ENCODE results near the gene BAIAP2L1.
"Not testable (repeated sequence)": the region's sequence is repeated elsewhere in the genome, so short reads cannot be mapped to it uniquely, and the experiment has no call there.

BAIAP2L1 gene

DNA sequence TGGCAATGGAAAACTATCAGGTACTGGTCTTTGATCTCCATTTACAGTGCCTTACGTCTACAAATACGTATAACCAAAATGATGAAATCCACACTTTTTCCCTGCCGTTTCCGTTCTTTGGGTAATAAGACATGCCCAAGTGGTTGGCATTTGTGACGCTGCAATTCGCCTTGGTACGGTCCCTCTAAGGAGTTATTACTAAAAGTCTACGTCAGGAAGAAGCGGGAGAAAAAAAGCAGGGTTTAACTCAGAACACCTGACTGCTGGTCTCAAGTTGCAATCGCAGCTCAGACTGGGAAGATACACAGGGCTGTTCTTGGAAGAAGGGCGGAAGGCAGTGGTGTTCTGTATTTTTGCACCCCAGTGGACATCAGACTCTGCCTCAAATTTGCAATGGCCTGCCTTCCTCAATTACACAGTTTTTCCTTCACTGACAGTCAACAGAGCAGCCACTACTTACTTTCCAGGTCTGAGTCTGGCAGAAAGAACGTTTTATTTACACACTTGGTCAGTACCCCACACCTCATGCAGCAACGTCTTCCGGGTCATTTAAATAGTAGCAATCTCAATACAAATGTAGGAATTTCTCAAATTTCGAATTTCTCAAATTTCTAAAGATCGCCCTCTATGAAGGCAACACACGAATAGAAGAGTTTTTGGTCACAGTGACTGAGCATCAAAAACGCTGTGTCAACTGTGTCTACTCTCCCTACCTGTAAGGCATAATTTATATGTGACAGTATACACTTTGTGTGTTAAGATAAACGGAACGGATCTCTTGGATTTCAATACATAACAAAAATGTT is 2.1 kb downstream of the BAIAP2L1 start:
- peak; percentile 16 for DNase-seq

DNA sequence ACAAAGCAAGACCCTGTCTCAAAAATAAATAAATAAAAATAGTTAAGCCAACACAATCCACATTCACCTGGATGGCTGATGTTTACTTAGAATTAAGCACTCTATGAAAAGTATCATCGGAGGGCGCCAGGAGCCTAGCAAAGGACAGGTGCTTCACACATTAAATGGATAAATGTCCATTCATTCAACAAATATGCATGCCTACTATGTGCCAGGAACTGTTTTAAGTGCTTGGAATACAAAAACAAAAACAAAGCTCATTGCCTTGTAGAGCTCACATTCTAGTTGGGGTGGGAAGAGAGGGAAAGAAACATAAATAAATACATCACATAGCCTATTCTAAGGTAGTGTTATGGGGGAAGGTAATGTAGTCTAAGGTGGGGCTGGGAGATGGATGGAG is 4.1 kb downstream of the BAIAP2L1 start:
- no peak for DNase-seq

DNA sequence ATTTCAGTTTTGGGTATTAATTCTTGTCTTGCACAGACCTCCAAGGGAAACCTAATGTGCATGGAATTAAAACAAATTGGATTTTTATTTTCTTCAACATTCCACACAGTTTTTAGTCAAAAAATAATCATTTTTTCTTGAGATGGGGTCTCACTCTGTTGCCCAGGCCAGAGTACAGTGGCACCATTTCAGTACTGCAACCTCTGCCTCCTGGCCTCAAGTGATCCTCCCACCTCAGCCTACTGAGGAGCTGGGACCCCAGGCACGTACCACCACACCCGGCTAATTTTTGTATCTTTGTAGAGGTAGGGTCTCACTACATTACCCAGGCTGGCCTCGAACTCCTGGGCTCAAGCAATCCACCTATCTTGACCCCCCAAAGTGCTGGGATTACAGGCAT is 4.9 kb downstream of the BAIAP2L1 start:
- no peak for DNase-seq

DNA sequence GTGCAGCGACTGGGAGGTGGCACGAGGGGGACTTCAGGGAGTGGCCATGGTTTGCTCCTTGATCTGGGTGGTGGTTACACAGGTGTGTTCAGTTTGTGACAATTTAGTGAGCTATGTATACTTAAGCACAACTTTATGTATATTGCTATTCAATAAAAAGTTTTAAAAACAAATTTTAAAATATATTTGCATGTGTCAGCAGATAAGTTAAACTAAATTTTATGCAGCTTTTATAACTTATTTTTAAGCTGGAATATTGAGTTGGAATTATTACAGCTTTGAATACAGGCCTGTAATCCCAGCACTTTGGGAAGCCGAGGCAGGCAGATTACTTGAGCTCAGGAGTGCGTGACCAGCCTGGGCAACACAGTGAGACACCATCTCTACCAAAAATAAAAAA is 5.4 kb downstream of the BAIAP2L1 start:
- DNase-seq, result no peak

DNA sequence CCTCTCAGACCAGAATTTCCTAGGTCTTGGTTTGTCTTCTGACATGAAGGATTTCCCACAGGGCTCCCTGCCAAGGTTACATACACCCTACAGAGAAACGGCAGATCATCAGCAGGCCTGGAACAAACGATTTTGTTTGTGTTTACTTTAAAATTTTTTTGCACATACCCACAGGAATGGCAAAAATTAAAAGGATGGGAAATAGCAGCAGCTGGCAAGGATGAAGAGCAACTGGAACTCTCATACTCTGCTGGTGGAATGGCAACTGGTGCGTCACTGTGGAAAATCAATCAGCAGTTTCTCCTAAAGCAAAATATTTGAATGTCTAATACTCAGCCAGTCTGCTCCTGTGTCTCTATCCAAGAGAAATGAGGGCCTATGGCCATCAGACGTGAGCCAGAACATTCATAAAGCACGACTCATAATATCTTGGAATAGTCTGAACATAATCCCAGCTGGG is 6.5 kb downstream of the BAIAP2L1 start:
- no peak for DNase-seq

DNA sequence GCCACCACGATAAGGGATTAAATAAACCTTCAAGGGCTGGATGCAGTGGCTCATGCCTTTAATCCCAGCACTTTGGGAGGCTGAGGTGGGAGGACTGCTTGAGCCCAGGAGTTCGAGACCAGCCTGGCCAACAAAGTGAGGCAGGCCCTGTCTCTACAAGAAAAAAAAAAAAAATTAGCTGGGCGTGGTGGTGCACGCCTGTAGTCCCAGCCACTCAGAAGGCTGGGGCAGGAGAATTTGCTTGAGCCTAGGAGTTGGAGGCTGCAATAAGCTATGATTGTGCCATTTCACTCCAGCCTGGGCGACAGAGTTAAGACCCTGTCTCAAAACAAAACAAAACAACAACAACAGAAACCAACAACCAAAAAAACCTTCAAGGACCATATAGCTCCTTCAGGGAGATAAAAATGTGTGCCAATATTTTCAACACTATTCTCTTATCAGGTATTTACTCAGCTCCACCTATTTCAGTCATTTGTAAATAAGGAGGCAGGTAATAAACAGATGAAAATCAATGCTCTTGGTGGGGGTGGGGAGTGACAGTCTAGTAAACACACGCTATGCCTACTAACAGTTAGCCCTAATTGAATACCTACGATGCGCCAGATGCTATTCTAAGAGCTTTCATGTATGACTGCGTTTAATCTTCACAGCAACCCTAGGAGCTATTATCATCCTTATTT is 13.2 kb downstream of the BAIAP2L1 start:
- DNase-seq, result peak; percentile 24

DNA sequence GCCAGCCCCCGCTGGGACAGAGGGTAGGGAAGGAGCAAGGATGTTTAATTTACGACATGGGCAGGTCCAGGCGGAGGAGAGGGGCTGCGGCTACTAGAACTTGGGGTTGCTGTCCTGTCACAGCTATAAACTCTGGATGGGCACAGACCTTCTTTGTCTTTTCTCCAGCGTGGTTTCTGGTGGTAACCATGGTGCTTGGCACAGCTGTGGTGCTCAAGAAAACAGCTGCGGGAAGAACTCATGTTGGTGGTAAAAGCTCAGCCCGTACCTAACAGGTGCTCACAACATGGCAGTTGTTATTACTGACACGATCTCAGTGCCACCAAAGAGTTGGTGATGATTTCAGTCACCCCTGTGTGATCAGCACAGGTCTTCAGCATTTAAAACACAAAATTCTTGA is 13.8 kb downstream of the BAIAP2L1 start:
- DNase-seq, result no peak

DNA sequence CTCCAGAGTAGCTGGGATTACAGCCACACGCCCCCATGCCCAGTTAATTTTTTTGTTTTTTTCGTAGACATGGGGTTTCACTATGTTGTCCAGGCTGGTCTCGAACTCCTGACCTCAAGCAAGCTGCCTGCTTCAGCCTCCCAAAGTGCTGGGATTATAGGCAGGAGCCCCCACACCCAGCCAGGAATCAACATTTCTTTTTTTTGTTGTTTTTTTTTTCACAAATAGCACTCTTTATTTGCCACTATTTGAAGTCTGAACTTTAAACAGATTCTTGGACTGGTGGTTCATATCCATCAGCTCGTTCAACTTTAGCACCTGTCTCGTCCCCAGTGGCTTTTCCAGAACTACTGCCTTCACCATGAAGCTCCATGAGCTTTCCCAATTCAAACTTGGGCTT is 15.4 kb downstream of the BAIAP2L1 start:
- DNase-seq, result not testable (repeated sequence)

DNA sequence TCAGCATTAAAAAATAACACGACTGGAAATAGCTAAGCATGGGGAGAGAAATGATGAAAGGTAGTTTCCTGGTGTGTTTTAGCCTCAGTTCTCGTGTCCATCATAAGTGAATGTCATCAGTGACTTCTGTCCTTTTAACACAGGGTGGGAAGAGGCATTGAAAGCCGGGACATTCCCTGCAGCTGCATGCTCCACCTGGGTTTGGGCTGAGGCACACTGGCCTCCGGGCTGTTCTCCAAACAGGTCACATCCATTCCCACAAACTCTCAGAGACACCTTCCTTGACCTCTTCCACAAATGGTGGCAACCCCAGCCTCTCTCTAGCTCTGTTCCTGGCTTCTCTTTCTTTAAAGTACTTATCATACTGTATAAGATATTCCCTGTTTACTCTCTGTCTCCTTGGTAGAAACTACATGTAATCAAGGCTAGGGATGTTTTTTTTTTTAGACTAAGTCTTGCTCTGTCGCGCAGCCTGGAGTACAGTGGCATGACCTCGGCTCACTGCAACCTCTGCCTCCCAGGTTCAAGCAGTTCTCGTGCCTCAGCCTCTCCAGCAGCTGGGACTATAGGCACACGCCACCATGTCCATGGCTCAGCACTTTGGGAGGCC is 22.6 kb downstream of the BAIAP2L1 start:
- no peak for DNase-seq

DNA sequence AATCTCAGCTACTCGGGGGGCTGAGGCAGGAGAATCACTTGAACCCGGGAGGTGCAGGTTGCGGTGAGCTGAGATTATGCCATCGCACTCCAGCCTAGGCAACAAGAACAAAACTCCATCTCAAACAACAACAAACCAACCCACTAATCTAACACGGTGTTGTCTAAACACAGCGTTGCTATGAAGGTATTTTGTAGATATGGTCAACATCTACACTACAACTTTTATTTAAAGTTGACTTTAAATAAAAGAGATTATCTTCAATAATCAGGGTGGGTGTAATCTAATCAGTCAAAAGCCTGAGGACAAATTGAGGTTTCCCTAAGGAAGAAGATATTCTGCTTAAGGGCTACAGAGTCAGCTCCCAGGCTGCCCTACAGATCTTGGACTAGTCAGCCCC is 24.2 kb downstream of the BAIAP2L1 start:
- no peak for DNase-seq

DNA sequence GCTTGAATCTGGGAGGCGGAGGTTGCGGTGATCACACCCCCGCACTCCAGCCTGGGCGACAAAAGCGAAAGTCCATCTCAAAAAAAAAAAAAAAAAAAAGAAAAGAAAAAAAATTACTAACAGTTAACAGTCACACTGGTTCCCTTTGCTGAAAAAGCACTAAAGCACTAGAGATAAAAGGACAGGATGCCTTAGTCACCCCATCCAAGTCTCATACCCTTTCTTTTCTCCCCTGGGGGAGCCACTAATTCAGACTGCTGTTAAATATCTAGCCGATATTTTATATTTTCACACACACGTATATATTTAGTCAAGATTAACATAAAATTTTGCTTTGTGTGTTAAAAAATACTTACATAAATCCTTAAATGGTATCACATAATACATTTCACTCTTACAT is 25.2 kb downstream of the BAIAP2L1 start:
- DNase-seq, result no peak

DNA sequence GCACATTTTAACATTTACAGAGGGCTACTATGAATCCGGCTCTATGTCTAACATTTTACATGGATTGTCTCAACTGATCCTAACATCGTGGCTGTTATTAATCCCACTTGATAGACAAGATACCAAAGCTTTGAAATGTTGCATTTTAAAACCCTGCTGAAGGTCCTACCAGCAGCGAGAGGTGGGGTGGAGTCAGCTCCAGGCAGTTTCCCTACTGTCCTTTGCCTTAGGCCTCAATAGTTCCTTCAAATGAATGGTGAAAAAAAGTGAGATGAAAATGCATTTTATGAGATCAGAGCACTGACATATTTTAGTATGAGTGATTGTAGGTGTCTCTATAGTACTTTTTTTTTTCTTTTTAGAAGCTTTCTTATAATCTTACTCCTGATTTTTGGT is 26.6 kb downstream of the BAIAP2L1 start:
- DNase-seq, result no peak

DNA sequence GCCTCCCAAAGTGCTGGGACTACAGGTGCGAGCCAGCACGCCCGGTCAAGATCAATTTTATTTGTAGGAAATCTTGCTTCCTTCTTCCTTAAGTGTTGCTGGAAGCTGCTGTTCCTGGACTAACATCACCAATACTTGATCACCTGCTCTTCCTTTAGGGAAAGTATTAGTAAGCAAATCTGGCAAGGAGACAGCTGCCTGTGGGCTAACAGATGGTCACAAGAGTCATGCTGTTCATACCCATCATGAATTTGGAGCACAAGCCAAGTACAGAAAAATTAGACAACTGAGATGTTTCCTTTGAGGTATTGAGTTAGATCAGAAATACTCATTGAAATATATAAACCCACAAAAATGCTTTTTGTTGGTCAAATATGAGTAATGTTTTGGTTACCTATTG is 27.9 kb downstream of the BAIAP2L1 start:
- DNase-seq, result peak; percentile 61

DNA sequence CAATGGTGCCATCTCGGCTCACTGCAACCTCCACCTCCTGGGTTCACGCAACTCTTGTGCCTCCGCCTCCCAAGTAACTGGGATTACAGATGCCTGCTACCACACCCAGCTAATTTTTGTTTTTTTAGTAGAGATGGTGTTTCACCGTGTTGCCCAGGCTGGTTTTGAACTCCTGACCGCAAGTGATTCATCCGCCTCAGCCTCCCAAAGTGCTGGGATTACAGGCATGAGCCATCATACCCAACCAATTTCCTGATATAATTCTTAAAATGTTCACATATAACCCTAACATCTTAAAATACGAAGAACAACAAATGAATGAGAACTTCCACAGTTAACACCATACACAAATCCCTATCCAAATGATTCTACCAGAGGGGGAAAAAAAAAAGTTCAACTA is 31.2 kb downstream of the BAIAP2L1 start:
- no peak for DNase-seq

DNA sequence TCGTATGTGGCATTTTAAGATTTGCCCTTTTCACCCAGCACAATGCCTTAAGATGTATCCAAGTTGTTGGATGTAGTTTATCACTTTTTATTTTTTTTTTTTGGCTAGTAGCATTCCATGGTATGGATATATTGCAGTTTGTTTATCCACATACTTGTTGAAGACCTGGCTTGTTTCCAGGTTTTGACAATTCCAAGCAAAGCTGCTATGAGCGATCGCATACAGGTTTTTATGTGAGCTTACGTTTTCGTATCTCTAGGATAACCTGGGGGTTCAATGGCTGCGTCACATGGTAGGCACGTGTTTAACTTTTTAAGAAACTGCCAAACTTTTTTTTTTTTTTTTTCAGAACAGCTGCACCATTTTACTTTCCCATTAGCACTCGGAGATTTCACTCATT is 32.2 kb downstream of the BAIAP2L1 start:
- DNase-seq, result no peak

DNA sequence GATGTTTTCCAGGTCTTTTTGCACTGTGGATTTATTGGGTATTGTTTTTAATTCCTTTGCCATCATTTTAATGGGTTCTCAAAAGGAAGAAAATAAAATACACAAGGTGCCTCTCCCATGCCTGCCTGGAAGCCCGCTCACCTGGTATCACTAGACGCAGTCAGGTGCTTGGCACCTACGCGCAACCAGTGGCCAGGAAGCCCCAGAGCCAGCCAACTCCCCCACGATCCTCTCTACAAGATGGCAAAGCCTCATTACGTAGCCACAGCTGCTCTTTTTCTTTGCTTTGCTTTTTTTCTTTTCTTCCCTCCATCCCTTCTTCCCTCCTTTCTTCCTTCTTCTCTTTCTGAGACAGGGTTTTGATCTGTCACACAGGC is 34.3 kb downstream of the BAIAP2L1 start:
- no peak for DNase-seq

DNA sequence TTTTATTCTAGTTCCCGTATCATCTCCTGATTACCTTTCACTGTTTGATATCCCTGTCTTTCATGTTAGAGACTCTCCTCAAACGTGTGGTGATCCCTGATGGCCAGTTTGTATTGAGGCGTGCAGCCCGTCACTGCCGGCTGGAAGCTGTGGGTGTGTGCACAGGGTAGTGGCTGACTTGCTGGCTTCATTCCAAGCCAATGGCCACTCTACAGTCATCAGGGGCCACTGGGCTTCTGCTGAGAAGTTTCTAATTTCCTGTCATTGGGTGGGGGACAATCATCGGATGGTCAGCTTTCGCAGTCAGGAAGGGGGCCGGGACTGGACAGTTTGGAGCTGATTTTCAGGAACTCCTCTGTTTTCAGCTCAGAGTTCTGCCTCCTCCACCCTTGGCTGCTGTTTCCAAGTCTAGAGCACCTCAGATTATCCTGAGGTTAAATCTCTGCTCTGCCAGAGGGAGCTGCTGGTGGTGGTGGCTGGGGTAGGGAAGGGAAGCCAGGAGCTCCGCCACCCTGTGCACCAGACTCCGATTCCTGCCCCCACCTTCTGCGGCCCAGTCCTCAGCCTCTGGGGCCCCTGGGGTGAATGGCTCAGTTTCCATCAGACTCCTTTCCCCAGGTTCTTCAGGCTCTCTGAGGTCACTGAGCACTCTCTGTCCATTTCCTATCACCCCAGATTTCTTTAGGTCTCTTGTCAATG is 34.9 kb downstream of the BAIAP2L1 start:
- no peak for DNase-seq

DNA sequence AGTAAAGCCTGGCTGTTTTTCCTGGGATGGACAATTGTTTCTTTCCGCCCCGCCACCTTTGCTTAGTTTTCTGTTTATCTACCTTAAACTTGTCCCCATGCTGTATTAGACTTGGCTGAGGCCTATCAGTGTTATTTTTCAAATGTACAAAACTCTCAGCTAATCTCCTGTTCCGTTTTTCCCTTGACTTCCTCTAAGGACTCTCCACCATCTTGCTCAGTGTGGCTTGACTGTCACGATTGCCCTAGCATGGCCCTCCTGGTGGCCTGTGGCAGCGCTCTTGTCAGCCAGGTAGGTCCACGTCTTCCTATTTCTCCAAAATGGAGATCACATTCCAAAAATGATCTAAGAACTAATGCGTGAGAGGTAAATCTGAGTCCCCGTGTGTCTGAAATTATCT is 36.7 kb downstream of the BAIAP2L1 start:
- no peak for DNase-seq

DNA sequence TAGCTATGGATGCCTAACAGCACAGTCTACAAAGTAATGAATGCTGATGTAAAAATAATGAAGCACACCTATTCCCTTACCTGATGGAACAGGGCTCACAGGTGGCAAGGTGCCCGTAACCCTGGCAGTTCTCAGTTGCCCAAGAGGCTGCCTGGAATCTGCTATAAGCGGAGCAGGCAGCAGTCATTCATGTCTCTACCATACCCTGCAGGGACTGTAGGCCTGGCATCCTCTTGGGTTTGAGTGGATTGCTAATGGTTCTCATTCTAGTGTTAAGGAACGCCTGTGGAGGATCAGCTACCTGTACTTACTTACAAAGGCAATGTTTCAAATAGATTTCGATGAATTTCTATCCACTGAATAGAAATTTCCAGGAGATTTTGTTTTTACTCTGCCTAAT is 38.4 kb downstream of the BAIAP2L1 start:
- DNase-seq, result no peak

DNA sequence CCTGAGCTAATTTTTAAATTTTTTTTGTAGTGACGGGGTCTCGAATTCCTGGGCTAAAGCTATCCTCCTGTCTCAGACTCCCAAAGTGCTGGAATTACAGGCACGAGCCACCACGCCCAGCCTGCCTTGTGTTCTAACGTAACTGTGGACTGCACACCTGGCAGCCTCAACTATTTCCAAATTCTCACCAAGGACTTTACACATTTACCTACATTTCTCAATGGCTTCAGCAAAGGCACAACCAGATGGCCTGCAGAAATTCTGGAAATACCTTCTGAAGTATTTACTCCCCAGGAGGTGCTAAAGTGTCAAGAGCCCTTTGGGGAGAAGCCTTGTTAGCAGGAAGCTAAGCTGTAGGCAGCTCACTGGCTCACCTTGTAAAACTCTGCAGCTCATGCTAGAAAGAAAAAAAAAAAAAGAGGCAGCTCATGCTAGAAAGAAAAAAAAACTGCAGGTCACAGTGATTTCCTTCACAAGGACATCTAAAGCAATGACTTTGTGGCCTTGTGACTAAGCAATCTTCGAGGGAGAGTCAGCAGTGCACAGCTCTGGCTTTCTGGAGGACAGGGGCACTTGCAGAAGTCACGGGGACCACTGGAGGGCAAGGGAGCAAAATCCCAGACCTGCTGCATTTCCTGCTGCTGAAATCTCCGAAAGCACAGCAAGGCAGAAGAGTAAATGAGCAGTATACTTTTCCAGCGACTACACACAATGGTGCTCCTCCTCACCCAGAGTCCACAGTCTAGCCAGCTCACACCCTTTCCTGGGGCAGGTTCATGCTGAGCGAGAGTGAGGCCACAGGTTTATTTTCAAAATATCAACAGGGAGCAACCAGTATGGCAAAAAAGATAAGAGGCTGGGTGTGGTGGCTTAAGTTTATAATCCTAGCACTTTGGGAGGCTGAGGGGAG is 40.4 kb downstream of the BAIAP2L1 start:
- DNase-seq, result no peak

DNA sequence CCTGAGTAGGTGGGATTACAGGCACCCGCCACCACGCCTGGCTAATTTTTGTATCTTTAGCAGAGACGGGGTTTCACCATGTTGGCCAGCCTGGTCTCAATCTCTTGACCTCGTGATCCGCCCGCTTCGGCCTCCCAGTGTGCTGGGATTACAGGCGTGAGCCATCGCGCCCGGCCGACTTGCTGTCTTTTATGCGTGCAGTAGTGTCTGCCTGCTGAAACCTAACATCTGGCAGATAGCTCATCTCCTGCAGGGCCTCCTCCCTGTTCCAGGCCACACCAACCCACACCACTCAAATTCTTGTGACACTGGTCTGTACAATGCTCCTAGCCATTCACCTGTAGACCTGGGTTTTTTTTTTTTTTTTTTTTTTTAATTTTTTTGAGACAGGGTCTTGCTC is 41.5 kb downstream of the BAIAP2L1 start:
- DNase-seq, result no peak

DNA sequence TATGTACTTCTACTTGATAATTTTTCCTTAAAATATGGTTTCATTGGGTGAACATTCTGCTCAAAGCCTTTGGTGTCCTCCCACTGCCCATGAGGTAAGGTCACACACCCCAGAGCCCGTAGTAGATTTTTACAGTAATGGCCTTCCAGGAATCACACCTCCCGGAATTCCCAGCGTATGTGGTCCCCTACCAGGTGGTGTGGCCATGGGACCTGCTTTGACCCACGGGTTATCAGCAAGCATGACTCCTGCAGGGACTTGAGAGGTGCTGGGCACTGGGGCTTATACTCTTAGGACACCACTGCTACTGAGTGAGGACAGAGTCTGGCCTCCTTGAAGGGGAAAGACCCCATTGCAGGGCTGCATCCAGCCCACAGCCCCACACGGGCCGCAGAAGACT is 42.2 kb downstream of the BAIAP2L1 start:
- no peak for DNase-seq

DNA sequence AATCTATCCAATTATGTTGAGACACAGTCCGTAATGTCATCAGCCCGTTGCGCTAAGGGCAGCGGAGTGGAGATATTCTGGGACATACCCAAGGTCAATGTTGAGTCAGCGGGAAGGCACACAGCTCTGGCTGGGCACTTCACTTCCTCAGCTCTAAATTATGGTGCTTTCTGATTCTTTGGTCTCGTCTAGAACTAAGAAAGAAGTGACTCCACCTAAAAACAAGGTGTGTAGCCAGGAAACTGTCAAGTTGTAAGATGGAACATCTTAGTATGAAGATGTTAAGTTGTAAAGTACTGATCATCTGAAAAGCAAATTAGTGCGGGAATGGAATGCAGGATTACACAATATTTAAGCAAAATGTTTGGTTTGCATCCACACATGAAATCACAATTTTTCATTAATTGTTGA is 43.1 kb downstream of the BAIAP2L1 start:
- no peak for DNase-seq
